Keratinocyte (primary cell): ENCODE measurements around the gene FOXRED2.

Experiments
- EZH2 ChIP-seq: IDR thresholded peaks from one replicate; pipeline ENCODE4 v1.6.1; 2012; ENCODE audit warnings: inconsistent platforms, mild to moderate bottlenecking, low read length, moderate library complexity
- TF ChIP-seq, protein P1 (sequence below), 3 experiments: IDR thresholded peaks in 1 of 3; conservative IDR thresholded peaks in 1 of 3; optimal IDR thresholded peaks in 1 of 3; 2 replicates in 2 of 3; 3 replicates in 1 of 3; pipeline versions ENCODE3 to v1.5.1; 2011; ENCODE audit warnings: low read length in 3 of 3, mild to moderate bottlenecking in 3 of 3, moderate library complexity in 2 of 3, control low read depth in 1 of 3, inconsistent platforms in 1 of 3; ENCODE audit not compliant: insufficient read depth in 2 of 3; ENCODE audit errors: extremely low read depth in 1 of 3

DNA sequence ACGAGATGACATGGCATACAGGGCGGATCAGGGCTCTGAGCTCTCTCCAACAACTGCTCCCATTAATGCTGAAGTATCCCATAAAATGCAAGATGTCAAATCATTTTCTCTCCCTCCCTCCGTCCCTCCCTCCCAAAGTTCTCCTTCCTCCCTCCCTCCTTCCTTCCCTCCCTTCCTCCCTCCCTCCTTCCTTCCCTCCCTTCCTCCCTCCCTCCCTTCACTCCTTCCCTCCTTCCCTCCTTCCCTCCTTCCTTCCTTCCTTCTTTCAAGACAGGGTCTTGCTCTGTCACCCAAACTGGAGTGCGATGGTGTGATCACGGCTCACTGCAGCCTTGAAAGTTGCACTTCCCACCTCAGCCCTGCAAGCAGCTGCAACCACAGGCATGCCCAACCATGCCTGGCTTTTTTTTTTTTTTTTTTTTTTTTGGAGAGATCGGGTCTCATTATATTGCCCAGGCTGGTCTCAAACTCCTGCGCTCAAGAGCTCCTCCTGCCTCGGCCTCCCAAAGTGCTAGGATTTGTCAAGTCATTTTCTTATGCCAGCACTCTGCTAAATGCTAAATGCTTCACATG, 63.6 kb downstream of the FOXRED2 start:
- TF ChIP-seq EZH2: no peak
- TF ChIP-seq, protein P1, sequence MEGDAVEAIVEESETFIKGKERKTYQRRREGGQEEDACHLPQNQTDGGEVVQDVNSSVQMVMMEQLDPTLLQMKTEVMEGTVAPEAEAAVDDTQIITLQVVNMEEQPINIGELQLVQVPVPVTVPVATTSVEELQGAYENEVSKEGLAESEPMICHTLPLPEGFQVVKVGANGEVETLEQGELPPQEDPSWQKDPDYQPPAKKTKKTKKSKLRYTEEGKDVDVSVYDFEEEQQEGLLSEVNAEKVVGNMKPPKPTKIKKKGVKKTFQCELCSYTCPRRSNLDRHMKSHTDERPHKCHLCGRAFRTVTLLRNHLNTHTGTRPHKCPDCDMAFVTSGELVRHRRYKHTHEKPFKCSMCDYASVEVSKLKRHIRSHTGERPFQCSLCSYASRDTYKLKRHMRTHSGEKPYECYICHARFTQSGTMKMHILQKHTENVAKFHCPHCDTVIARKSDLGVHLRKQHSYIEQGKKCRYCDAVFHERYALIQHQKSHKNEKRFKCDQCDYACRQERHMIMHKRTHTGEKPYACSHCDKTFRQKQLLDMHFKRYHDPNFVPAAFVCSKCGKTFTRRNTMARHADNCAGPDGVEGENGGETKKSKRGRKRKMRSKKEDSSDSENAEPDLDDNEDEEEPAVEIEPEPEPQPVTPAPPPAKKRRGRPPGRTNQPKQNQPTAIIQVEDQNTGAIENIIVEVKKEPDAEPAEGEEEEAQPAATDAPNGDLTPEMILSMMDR (optimal IDR thresholded peaks at IDR 0.05 in 1 of 3, IDR thresholded peaks at IDR 0.05 in 1 of 3, conservative IDR thresholded peaks at IDR 0.05 in 1 of 3; ENCODE audit: extremely low read depth in 1 of 3, insufficient read depth in 2 of 3, low read length in 3 of 3): no peak
